IMR-90 (cell line): ENCODE data around the gene ATP6V0C. TPM values are rescaled to one million over a fixed set of nuclear protein-coding genes. Genes with fewer than 3 reads are reported as not detected.

Source experiments
- ATAC-seq: fragments of 200-7000 bp; cut with Tn5 transposase; 2 replicates; pipeline ENCODE4 v1.9.1; 2020; ENCODE audit warnings: low read depth, mild to moderate bottlenecking, moderate library complexity
- BruUV-seq: library from RNA; stranded (reverse); fragments of 400-500 nt; replicated peaks from 2 replicates; lab custom pipeline; 2021; lab: Mats Ljungman, UMichigan
- CTCF ChIA-PET: fragments of 300-600 bp; formaldehyde crosslinking; extraction: SDS; loops from one replicate; lab custom pipeline; 2021; ENCODE audit warnings: antibody characterized with exemption; lab: Yijun Ruan, JAX
- POLR2A ChIA-PET: fragments of 300-600 bp; sonication (Branson Sonifier 250); formaldehyde crosslinking; loops from one replicate; lab custom pipeline; 2022; ENCODE audit warnings: antibody characterized with exemption; ENCODE audit not compliant: unreplicated experiment; lab: Charles Lee
- DNase-seq: peaks from one replicate; pipeline ENCODE4 v3.0.0; 2013
- H2AFZ ChIP-seq: replicated peaks from 2 replicates; pipeline ENCODE3; 2013; ENCODE audit warnings: low read length, mild to moderate bottlenecking; ENCODE audit not compliant: poor library complexity
- H2AK5ac ChIP-seq: 2 replicates; pipeline ENCODE4 v1.6.1; 2013; ENCODE audit warnings: low read depth, low read length, inconsistent platforms
- H2AK9ac ChIP-seq: replicated peaks from 2 replicates; pipeline ENCODE3; 2013; ENCODE audit warnings: mild to moderate bottlenecking, low read depth, low read length, moderate library complexity; ENCODE audit not compliant: poor library complexity
- H2BK120ac ChIP-seq: 2 replicates; pipeline ENCODE4 v1.6.1; 2013; ENCODE audit warnings: low read depth, low read length, inconsistent platforms
- H2BK15ac ChIP-seq: 3 replicates; pipeline ENCODE4 v1.6.1; 2013; ENCODE audit warnings: low read depth, low read length, inconsistent platforms
- H2BK20ac ChIP-seq: 2 replicates; pipeline ENCODE4 v1.6.1; 2013; ENCODE audit warnings: low read depth, mild to moderate bottlenecking, inconsistent platforms, low read length, moderate library complexity
- H2BK5ac ChIP-seq: 2 replicates; pipeline ENCODE4 v1.6.1; 2013; ENCODE audit warnings: mild to moderate bottlenecking, low read depth, low read length, inconsistent platforms; ENCODE audit not compliant: poor library complexity, severe bottlenecking
- H3K14ac ChIP-seq: replicated peaks from 2 replicates; pipeline ENCODE4 v1.6.1; 2013; ENCODE audit warnings: low read depth, low read length, inconsistent platforms
- H3K18ac ChIP-seq: 2 replicates; pipeline ENCODE4 v1.6.1; 2013; ENCODE audit warnings: low read depth, low read length, control low read depth
- H3K23ac ChIP-seq: 2 replicates; pipeline ENCODE4 v1.6.1; 2013; ENCODE audit warnings: low read depth, low read length, inconsistent platforms
- H3K27ac ChIP-seq: 2 replicates; pipeline ENCODE4 v1.5.1; 2013; ENCODE audit warnings: mild to moderate bottlenecking, control low read depth, low read length; ENCODE audit not compliant: insufficient read depth
- H3K27me3 ChIP-seq: 2 replicates; pipeline ENCODE4 v1.6.1; 2013; ENCODE audit warnings: low read length; ENCODE audit not compliant: control insufficient read depth, insufficient read depth
- H3K36me3 ChIP-seq: 2 replicates; pipeline ENCODE4 v1.6.1; 2013; ENCODE audit warnings: low read length, mixed read lengths; ENCODE audit not compliant: control insufficient read depth, insufficient read depth
- H3K4ac ChIP-seq: 2 replicates; pipeline ENCODE4 v1.6.1; 2013; ENCODE audit warnings: low read depth, low read length, inconsistent platforms
- H3K4me1 ChIP-seq: 2 replicates; pipeline ENCODE4 v1.6.1; 2013; ENCODE audit warnings: low read length, mixed read lengths; ENCODE audit not compliant: control insufficient read depth, insufficient read depth
- H3K4me2 ChIP-seq: 2 replicates; pipeline ENCODE4 v1.6.1; 2013; ENCODE audit warnings: low read depth, mild to moderate bottlenecking, control low read depth, low read length, moderate library complexity
- H3K4me3 ChIP-seq: 2 replicates; pipeline ENCODE4 v1.5.1; 2013; ENCODE audit warnings: low read depth, mild to moderate bottlenecking, control low read depth, low read length, moderate library complexity; ENCODE audit not compliant: insufficient read depth
- H3K56ac ChIP-seq: 2 replicates; pipeline ENCODE4 v1.6.1; 2013; ENCODE audit warnings: low read length, inconsistent platforms; ENCODE audit not compliant: insufficient read depth; ENCODE audit errors: extremely low read depth
- H3K79me1 ChIP-seq, 2 experiments: 2 replicates each; pipeline ENCODE4 v1.6.1; 2013; ENCODE audit warnings: low read length in 2 of 2, inconsistent platforms in 1 of 2, low read depth in 1 of 2
- H3K9ac ChIP-seq: 2 replicates; pipeline ENCODE4 v1.6.1; 2013; ENCODE audit warnings: low read depth, low read length, control low read depth
- H3K9me1 ChIP-seq: 2 replicates; pipeline ENCODE4 v1.6.1; 2013; ENCODE audit warnings: low read length, inconsistent platforms; ENCODE audit not compliant: insufficient read depth
- H3K9me3 ChIP-seq: 2 replicates; pipeline ENCODE4 v1.6.1; 2013; ENCODE audit warnings: low read length; ENCODE audit not compliant: control insufficient read depth, insufficient read depth
- H4K20me1 ChIP-seq: 2 replicates; pipeline ENCODE4 v1.6.1; 2013; ENCODE audit warnings: low read length, inconsistent platforms; ENCODE audit not compliant: insufficient read depth
- H4K5ac ChIP-seq: 2 replicates; pipeline ENCODE4 v1.6.1; 2013; ENCODE audit warnings: mild to moderate bottlenecking, low read depth, low read length, control low read depth
- H4K8ac ChIP-seq, 2 experiments: 2 replicates each; pipeline ENCODE4 v1.6.1; 2013; ENCODE audit warnings: low read depth in 2 of 2, low read length in 2 of 2, control low read depth in 1 of 2, inconsistent platforms in 1 of 2
- H4K91ac ChIP-seq: 2 replicates; pipeline ENCODE4 v1.6.1; 2013; ENCODE audit warnings: low read depth, low read length, inconsistent platforms; ENCODE audit not compliant: insufficient read depth
- CHD1 ChIP-seq: IDR thresholded peaks from 2 replicates; pipeline ENCODE4 v1.6.1; 2012; ENCODE audit warnings: low read depth, low read length, improper control_type of control experiment
- MAZ ChIP-seq: IDR thresholded peaks from 2 replicates; pipeline ENCODE4 v1.6.1; 2012; ENCODE audit warnings: low read depth, mild to moderate bottlenecking, low read length, improper control_type of control experiment, moderate library complexity, borderline replicate concordance
- WGBS, 2 experiments: methylation state at CpG; one replicate each; pipeline versions ENCODE4 v1.1.5 to v1.1.7; 2013; ENCODE audit warnings: missing lambda C conversion rate in 2 of 2; ENCODE audit not compliant: insufficient read length in 1 of 2; ENCODE audit errors: extremely low coverage in 2 of 2; 5-methylcytosine and 5-hydroxymethylcytosine counted together
- dilution Hi-C: fragments of 300-500 bp; cut with HindIII; formaldehyde crosslinking; loops from one replicate; pipeline ENCODE4 v1.14.3; 2018; ENCODE audit warnings: low sequenced_read_pairs; ENCODE audit not compliant: unreplicated experiment
- in situ Hi-C: fragments of 300-500 bp; cut with MboI; formaldehyde crosslinking; loops from 3 replicates; pipeline ENCODE4 v1.14.3; 2019; ENCODE audit warnings: low sequenced_read_pairs, inconsistent platforms, mixed read lengths
- intact Hi-C: fragments of 100-400 bp; cut with micrococcal nuclease; formaldehyde crosslinking; loops from 2 replicates; pipeline ENCODE4 v1.10.0; 2022
- polyA plus RNA-seq, 3 experiments: library from polyadenylated mRNA; depleted of rRNA; stranded (reverse); fragments of >200 nt; gene quantifications; 2 replicates each; pipeline ENCODE4 v1.2.3, GENCODE V29; 2012; ENCODE audit warnings: low replicate concordance in 1 of 3
- total RNA-seq: library from RNA; depleted of rRNA; stranded (reverse); fragments of >200 nt; gene quantifications from 2 replicates; pipeline ENCODE4 v1.2.3, GENCODE V29; 2012

ATP6V0C gene
- total and polyA plus RNA-seq, 2 of the 4 experiments (the other 2 are of a cell fraction): 8.4 to 107 TPM

DNA sequence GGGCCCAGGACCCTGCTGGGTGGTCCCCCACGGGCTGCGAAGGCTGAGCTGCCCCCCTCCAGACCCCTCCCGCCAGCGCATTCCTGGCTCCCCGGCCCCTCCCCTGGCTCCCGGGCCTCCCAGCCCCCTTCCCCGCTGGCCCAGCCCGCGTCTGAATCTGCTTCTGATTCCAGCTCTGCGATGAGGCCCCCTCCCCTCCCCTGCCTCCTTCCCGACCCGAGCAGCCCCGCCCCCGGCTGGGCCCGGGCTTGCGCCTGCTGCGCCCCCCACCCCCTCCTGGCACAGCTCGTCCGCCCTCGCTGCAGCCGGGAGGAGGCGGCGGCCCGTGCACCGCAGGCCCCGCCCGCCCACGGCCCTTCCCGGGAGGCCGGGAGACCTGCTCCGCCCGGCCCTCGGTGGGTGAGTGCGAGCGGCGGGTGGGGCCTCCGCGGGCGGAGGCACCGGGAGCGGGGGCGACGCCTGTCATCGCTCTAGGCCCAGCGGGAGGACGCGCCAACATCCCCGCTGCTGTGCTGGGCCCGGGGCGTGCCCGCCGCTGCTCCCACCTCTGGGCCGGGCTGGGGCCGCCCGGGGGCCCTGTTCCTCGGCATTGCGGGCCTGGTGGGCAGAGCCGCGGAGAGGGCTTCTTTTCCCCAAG is 42.6 kb upstream of the ATP6V0C start, which contains the start of gene NTN3:
NTN3 (plus strand) TSS at position 282 of the 637 bp plus-strand sequence. CDS start 405 bp downstream, outside the sequence.
- Histone ChIP-seq H3K9ac (no peak within 1 kb of the TSS), H2BK15ac (no peak within 1 kb of the TSS), H3K4me2 (peak within 1 kb of the TSS; percentile 57), H2AFZ (peak within 1 kb of the TSS; percentile 78), H3K4me1 (peaks cover 24% of the 10 kb centered on the region), H3K9me3 (no peaks in the 10 kb centered on the region), H4K91ac (peak within 1 kb of the TSS; percentile 17; the same call in 1 of the 2 replicates), H2AK5ac (peak within 1 kb of the TSS; percentile 0; the same call in 1 of the 2 replicates), H3K4ac (0 out of 2 replicates have a peak within 1 kb of the TSS, but pooled peaks have one; percentile 7), H2BK120ac (no peak within 1 kb of the TSS), H3K18ac (no peak within 1 kb of the TSS), H4K5ac (peak within 1 kb of the TSS; percentile 25; the same call in 1 of the 2 replicates), H3K14ac (peak within 1 kb of the TSS; percentile 66; the same call in 1 of the 2 replicates), H3K23ac (peak within 1 kb of the TSS; percentile 24; the same call in 1 of the 2 replicates), H2BK5ac (no peak within 1 kb of the TSS), H4K8ac (peak within 1 kb of the TSS in 1 of 2 experiments; percentile 6; a peak in 1 of 4 replicates), H3K27ac (no peak within 1 kb of the TSS), H3K27me3 (no peaks in the 10 kb centered on the region; the same call in 1 of the 2 replicates), H4K20me1 (peaks cover 10% of the 10 kb centered on the region), H3K79me1 (peaks cover 10 to 33% of the 10 kb centered on the region in 2 experiments; a peak in 2 of 4 replicates), H3K4me3 (peak within 1 kb of the TSS; percentile 27), H3K36me3 (no peaks in the 10 kb centered on the region), H3K56ac (no peak within 1 kb of the TSS), H3K9me1 (peaks cover 8% of the 10 kb centered on the region), H2BK20ac (no peak within 1 kb of the TSS), H2AK9ac (peak within 1 kb of the TSS; percentile 88)
- ATAC-seq (peak; percentile 2), DNase-seq (no peak)
- 4% methylated on average over 26 of the region's 59 CpGs; no CpG with 5 or more reads in 1 of the 2 experiments for WGBS, 2 experiments
- dilution Hi-C loops: no loop called here
- POLR2A ChIA-PET: interaction anchor here (0.6 to 1.0 kb wide), 2 partner anchors 17 to 41 kb away, joined by 3 to 8 read pairs; no protein-coding TSS in a partner anchor
- BruUV-seq: no TSS peak
- CTCF ChIA-PET: no interaction called here
- intact Hi-C loops: no loop called here
- TF ChIP-seq MAZ (peak; percentile 51; the same call in 1 of the 2 replicates), CHD1 (no peak)
- in situ Hi-C loops: no loop called here
